GM12891 (cell line): ENCODE data around the gene LSM7.

ENCODE experiments used
- POLR2A ChIP-seq: IDR thresholded peaks from 2 replicates; pipeline ENCODE4 v1.6.1; 2011; ENCODE audit warnings: low read depth, low read length, control low read depth
- POLR2AphosphoS5 ChIP-seq: IDR thresholded peaks from 2 replicates; pipeline ENCODE4 v1.6.1; 2011; ENCODE audit warnings: low read depth, low read length, control low read depth
- TAF1 ChIP-seq: IDR thresholded peaks from 2 replicates; pipeline ENCODE4 v1.6.1; 2011; ENCODE audit warnings: low read depth, low read length, control low read depth

GRCh38 chr19:2332341-2333026, 4.1 kb upstream of the LSM7 start:
- TF ChIP-seq POLR2A (no peak), POLR2AphosphoS5 (no peak), TAF1 (no peak)
